Esophagus muscularis mucosa (tissue), 4 donors: ENCODE data around the gene POLR3B. TPM values are rescaled to one million over a fixed set of nuclear protein-coding genes. Genes with fewer than 3 reads are reported as not detected.

ENCODE experiments used
- DNase-seq: peaks from one replicate; pipeline ENCODE4 v3.0.0-alpha.2; 2017; ENCODE audit errors: extremely low spot score
- H3K27ac ChIP-seq, 4 donors: fragments of 200-600 bp; sonication (generic); replicated peaks in 1 of 4; 1 replicate in 3 of 4; 2 replicates in 1 of 4; pipeline ENCODE4 v1.5.1; 2016 to 2019; ENCODE audit warnings: mild to moderate bottlenecking in 1 of 4
- H3K27me3 ChIP-seq, 4 donors: fragments of 200-600 bp; sonication (generic); one replicate each; pipeline versions ENCODE4 v1.5.1 to v1.6.0; 2016 to 2019
- H3K36me3 ChIP-seq, 4 donors: fragments of 200-600 bp; sonication (generic); one replicate each; pipeline ENCODE4 v1.5.1; 2016 to 2019
- H3K4me1 ChIP-seq, 4 donors: fragments of 200-600 bp; sonication (generic); one replicate each; pipeline ENCODE4 v1.5.1; 2016 to 2019
- H3K4me3 ChIP-seq, 4 donors: fragments of 200-600 bp; sonication (generic); 1 replicate in 2 of 4; 2 replicates in 2 of 4; pipeline ENCODE4 v1.5.1; 2016 to 2019; ENCODE audit warnings: mild to moderate bottlenecking in 4 of 4, moderate library complexity in 1 of 4
- H3K9me3 ChIP-seq, 4 donors: fragments of 200-600 bp; sonication (generic); 1 replicate in 3 of 4; 2 replicates in 1 of 4; pipeline ENCODE4 v1.5.1; 2016 to 2019
- CTCF ChIP-seq, 3 experiments: fragments of 200-600 bp in 2 of 3; fragments of 450-650 bp in 1 of 3; sonication (generic) in 2 of 3; IDR thresholded peaks; one replicate each; pipeline ENCODE4 v1.5.1; 2017 to 2019; ENCODE audit warnings: antibody characterized with exemption in 3 of 3, mild to moderate bottlenecking in 2 of 3, moderate library complexity in 1 of 3
- EP300 ChIP-seq: sonication (generic); formaldehyde crosslinking; IDR thresholded peaks from one replicate; pipeline ENCODE4 v1.6.1; 2017; ENCODE audit warnings: antibody characterized with exemption
- POLR2A ChIP-seq: fragments of 450-650 bp; IDR thresholded peaks from one replicate; pipeline ENCODE4 v1.6.1; 2017; ENCODE audit warnings: antibody characterized with exemption, moderate library complexity, mild to moderate bottlenecking, low read depth
- POLR2AphosphoS5 ChIP-seq, 2 donors: sonication (generic); formaldehyde crosslinking; IDR thresholded peaks; one replicate each; pipeline ENCODE4 v1.6.1; 2017; ENCODE audit warnings: antibody characterized with exemption in 2 of 2
- WGBS: methylation state at CpG from one replicate; pipeline ENCODE4 v1.1.5; 2018; 5-methylcytosine and 5-hydroxymethylcytosine counted together
- intact Hi-C: fragments of 100-400 bp; cut with DNase I; formaldehyde crosslinking; loops from one replicate; pipeline ENCODE4 v1.15.1; 2023
- total RNA-seq, 4 donors: library from RNA; depleted of rRNA; stranded (reverse); fragments of >200 nt; gene quantifications; one replicate each; pipeline versions ENCODE4 v1.1.0 to v1.2.1, GENCODE V29; 2016

Gene POLR3B
- total RNA-seq, 4 donors from 2014 or later, result 4.2 to 6.1 (median 5.3) TPM

- 94% methylated on average over 4 of the region's 4 CpGs for WGBS
- TF ChIP-seq CTCF (IDR thresholded peaks at IDR 0.05) (no peak), POLR2AphosphoS5 (IDR thresholded peaks at IDR 0.05) (no peak), POLR2A (no peak), EP300 (no peak)
- intact Hi-C loops, result loop anchor here (5.0 to 10.0 kb wide), 2 partner anchors 453 to 716 kb away; no protein-coding TSS in a partner anchor
- Histone ChIP-seq H3K27me3 (no peaks in the 10 kb centered on the region), H3K4me3 (no peak overlapping the region), H3K9me3 (no peaks in the 10 kb centered on the region), H3K27ac (no peak overlapping the region), H3K4me1 (no peaks in the 10 kb centered on the region), H3K36me3 (peaks cover 6 to 36% (median 20%) of the 10 kb centered on the region in 4 donors)
- no peak for DNase-seq
These were observed 31.6 kb downstream of the POLR3B start for GRCh38 chr12:106389151-106389550.

GRCh38 chr12:106392759-106393158, 35.2 kb downstream of the POLR3B start:
- WGBS, result 76% methylated on average over 1 of the region's 1 CpG
- TF ChIP-seq POLR2AphosphoS5 (IDR thresholded peaks at IDR 0.05) (no peak), CTCF (IDR thresholded peaks at IDR 0.05) (no peak), EP300 (no peak), POLR2A (no peak)
- no peak overlapping the region for H3K27ac ChIP-seq
- H3K4me3 ChIP-seq, result no peak overlapping the region
- H3K27me3 ChIP-seq, result no peaks in the 10 kb centered on the region
- no peak for DNase-seq
- intact Hi-C loops, result no loop called here
- H3K4me1 ChIP-seq, result no peaks in the 10 kb centered on the region
- H3K36me3 ChIP-seq, result peaks cover 6 to 57% (median 20%) of the 10 kb centered on the region in 4 donors
- H3K9me3 ChIP-seq, result no peaks in the 10 kb centered on the region

- TF ChIP-seq CTCF (IDR thresholded peaks at IDR 0.05) (no peak), EP300 (no peak), POLR2AphosphoS5 (IDR thresholded peaks at IDR 0.05) (no peak), POLR2A (no peak)
- Histone ChIP-seq H3K9me3 (no peaks in the 10 kb centered on the region), H3K4me3 (no peak overlapping the region), H3K36me3 (peaks cover 0 to 20% (median 3%) of the 10 kb centered on the region in 4 donors), H3K27me3 (no peaks in the 10 kb centered on the region), H3K4me1 (no peaks in the 10 kb centered on the region), H3K27ac (no peak overlapping the region)
- WGBS, result 90% methylated on average over 2 of the region's 2 CpGs
- intact Hi-C loops, result no loop called here
- DNase-seq, result no peak
These were observed 52.3 kb downstream of the POLR3B start for GRCh38 chr12:106409878-106410277.

GRCh38 chr12:106412563-106412962, 55.0 kb downstream of the POLR3B start:
- Histone ChIP-seq H3K27me3 (no peaks in the 10 kb centered on the region), H3K36me3 (peaks cover 0 to 20% (median 3%) of the 10 kb centered on the region in 4 donors), H3K4me3 (no peak overlapping the region), H3K4me1 (no peaks in the 10 kb centered on the region), H3K27ac (no peak overlapping the region), H3K9me3 (no peaks in the 10 kb centered on the region)
- 93% methylated on average over 1 of the region's 1 CpG for WGBS
- DNase-seq, result no peak
- TF ChIP-seq POLR2A (no peak), POLR2AphosphoS5 (IDR thresholded peaks at IDR 0.05) (no peak), CTCF (IDR thresholded peaks at IDR 0.05) (no peak), EP300 (no peak)
- intact Hi-C loops, result no loop called here

- no peak overlapping the region for H3K27ac ChIP-seq
- H3K36me3 ChIP-seq, result peaks cover 0 to 18% (median 3%) of the 10 kb centered on the region in 4 donors
- intact Hi-C loops, result no loop called here
- no peak for TF ChIP-seq POLR2AphosphoS5 (IDR thresholded peaks at IDR 0.05)
- no peak for DNase-seq
- H3K4me1 ChIP-seq, result peaks cover 6 to 15% (median 8%) of the 10 kb centered on the region in 4 donors
- H3K27me3 ChIP-seq, result no peaks in the 10 kb centered on the region
- no peaks in the 10 kb centered on the region for H3K9me3 ChIP-seq
- H3K4me3 ChIP-seq, result no peak overlapping the region
These were observed 57.6 kb downstream of the POLR3B start for GRCh38 chr12:106415134-106415533.
